Activated CD4-positive, CD25-positive, alpha-beta regulatory T cell (primary cell): ENCODE measurements around the gene DNASE2B.
"Not testable (repeated sequence)": the region's sequence is repeated elsewhere in the genome, so short reads cannot be mapped to it uniquely, and the experiment has no call there.

ENCODE experiments used
- DNase-seq, 4 experiments: peaks; one replicate each; lab custom pipeline; 2025; lab: John Stamatoyannopoulos, UW

The DNASE2B gene

GRCh38 chr1:84415396-84415795, 17.1 kb downstream of the DNASE2B start:
- no peak for DNase-seq

- DNase-seq: no peak
Observed at GRCh38 chr1:84422909-84423308, 24.6 kb downstream of the DNASE2B start.

GRCh38 chr1:84424513-84425149, 26.3 kb downstream of the DNASE2B start:
- DNase-seq: no peak

GRCh38 chr1:84425150-84425896, 27.0 kb downstream of the DNASE2B start:
- DNase-seq: no peak

DNA sequence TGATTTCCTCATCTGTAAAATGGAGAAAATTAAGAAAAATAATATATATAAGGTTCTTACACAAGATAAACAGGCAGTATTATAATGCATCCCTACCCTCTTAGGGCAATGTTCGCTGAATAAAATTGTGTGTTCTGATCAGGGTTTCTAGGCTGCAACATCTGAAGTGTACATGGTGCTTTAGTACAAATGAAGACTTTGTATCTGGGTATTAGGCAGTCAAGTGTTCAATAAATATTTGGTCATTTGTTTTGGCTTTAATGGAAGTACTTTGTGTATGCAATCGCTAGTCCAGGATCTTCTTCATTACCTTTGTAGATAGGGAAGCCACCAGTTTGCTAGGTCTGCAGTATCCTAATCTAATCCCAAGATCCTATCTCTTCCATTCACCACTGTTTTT, 28.1 kb downstream of the DNASE2B start:
- no peak for DNase-seq

DNA sequence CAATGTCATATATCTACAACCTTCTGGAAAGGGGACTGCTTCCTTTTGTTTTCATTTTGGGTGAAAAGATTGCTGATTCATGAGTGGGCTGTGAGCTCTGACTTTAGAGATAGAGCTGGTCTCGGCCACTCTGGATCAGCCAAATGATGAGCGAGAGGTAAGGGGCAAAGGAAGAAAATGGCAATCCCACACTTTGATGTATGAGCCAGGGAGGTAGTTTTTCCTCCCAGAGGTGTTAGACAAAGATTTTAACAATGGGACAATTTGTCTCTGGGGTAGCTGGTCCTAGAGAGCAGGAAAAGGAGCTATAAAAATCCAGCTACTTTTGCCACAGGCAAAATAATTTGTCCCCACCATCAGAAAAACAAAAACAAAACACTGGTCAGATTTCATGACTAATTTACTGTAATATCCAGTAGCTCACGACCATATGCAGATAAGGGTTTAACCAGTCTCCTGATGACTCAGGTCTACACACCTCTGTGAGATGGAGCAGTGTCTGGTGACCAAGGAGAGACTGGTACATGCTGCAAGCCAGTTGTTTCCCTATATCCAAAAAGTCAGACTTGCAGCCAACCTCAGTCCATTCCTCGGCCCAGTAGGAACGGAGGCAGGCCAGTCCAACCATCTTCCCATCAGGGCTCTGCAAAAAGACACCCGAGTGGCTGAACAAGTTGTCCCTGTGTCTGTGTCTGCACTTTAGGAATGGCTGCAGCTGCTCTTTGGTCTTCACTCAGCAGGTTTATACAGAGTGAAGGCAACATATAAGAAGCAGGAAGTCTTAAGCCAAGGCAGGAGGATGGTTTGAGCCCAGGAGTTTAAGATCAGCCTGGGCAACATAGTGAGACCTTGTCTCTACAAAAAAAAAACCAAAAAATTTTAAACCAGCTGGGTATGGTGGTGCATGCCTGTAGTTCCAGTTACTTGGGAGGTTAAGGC, 29.2 kb downstream of the DNASE2B start:
- no peak for DNase-seq

DNA sequence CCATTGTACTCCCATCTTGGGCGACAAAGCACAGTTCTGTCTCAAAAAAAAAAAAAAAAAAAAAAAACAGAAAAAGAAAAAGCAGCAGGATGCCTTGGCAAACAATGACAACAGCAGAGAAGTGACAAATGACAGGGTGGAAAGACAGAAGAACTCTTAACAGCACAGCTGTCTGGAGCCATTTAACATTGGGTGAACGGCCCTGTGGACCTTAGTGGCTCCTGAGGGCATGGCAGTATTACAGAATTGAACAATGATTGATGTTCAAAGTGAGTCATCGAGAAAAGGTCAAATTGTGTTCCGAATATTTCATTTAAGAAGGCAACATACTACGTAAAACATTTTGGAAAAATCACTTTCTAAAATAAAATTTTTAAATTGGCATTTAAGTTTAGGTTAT, 30.0 kb downstream of the DNASE2B start:
- DNase-seq: no peak

GRCh38 chr1:84429231-84429630, 30.9 kb downstream of the DNASE2B start:
- no peak for DNase-seq

GRCh38 chr1:84430546-84430945, 32.3 kb downstream of the DNASE2B start:
- DNase-seq: no peak

DNA sequence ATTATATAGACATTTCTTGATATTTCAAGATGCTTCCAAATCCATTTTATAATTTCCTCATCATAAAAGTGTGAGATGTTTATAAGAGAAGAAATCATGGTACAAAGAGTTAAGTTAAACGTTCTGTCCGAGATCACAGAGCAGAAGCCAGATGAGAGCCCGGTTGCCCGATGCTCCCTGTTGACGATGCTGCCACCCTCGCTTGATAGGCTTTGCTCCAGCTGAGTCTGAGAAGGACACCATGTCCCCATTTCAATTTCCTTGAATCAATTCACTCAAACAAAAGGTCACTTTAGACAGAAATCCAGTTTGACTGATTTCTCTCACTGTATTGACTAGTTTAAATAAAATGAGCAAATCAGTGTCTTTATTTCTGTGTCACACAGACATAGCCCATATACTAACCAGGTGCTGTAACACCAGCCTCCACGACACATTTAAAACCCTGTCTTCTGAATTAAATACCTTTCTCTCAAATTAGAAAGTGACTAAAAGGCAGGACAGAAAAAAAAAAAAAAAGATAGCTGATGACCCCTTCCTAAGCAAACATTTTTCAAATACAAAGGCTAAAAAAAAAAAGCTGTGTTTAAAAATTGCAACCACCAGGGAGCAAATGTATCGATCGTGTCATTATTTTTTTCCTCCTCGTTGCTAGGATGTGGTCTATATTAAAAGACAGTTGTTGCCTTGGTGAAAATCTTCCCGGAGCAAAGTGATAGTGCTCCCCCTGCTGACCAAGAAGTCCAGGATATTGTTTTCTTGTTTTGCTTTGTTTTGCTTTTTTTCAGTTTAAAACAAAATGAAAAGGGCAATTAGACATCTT, 35.2 kb downstream of the DNASE2B start:
- DNase-seq: peak in 2 of 4 experiments; percentile 13 to 15

DNA sequence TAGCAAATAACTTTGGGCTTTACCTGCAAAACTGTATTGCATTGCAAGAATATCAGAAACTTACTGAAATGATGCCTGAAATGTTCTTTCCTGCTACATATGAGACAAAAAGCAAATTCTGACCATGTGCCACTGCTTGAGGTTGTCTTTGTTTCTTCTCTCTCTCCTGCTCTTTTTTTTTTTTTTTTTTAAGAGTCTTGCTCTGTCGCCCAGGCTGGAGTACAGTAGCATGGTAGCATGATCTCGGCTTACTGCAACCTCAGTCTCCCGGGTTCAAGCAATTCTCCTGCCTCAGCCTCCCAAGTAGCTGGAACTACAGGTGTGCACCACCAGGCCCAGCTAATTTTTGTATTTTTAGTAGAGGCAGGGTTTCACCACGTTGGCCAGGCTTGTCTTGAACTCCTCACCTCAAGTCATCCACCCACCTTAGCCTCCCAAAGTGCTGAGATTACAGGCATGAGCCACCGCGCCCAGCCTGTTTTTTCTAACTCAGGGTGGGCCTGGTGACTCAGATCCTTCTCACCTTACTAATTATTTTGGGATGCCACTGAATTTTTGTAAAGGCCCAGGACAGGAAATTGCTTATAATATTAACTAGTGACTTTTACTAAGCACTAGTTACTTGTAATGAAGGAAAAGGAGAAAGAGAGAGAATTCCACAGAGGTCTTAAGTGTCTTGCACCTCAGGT, 35.9 kb downstream of the DNASE2B start:
- DNase-seq: no peak

- DNase-seq: no peak
Observed at GRCh38 chr1:84434801-84435549, 36.7 kb downstream of the DNASE2B start.

- no peak for DNase-seq
Observed at GRCh38 chr1:84436876-84437655, 38.8 kb downstream of the DNASE2B start.

DNA sequence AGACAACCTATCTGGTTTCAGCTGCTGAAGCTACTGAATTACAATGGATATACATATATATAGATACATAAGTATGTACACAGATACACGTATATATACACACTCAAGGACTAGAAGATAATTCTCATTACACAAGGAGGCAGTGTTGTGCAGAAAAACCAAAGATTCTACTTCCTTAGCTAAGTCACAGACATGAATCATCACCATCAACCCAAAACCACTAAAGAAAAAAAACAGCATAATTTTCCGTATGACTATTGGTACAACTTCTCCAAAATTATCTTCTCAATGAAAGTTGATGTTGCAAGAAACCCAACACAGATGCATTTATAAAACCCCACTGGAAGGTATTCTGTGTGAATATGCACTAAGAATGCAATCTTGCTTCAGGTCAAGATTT, 44.0 kb downstream of the DNASE2B start:
- no peak for DNase-seq

- not testable (repeated sequence) for DNase-seq
Observed at GRCh38 chr1:84442747-84443646, 44.7 kb downstream of the DNASE2B start.

- DNase-seq: not testable (repeated sequence)
Observed at GRCh38 chr1:84448704-84449103, 50.4 kb downstream of the DNASE2B start.

GRCh38 chr1:84450910-84451309, 52.6 kb downstream of the DNASE2B start:
- DNase-seq: no peak

DNA sequence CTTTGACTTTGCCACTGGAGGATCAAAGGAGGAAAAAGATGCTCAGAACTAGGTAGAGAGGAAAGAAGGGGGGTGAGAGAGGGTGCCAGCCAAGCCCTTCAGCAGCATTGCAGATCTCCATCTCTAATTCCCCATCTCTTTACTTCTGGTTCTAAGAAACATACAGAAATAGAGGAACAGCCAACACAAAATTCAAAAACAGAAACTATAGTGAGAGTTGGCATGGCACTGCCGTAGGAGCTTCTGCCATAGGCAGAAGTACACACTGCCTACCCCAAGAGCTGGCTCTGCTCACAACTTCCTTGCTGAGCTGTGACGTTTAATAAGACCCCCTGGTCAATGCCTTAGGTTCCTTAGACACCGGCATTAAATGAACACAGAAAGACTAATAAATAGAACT, 54.2 kb downstream of the DNASE2B start:
- no peak for DNase-seq

DNA sequence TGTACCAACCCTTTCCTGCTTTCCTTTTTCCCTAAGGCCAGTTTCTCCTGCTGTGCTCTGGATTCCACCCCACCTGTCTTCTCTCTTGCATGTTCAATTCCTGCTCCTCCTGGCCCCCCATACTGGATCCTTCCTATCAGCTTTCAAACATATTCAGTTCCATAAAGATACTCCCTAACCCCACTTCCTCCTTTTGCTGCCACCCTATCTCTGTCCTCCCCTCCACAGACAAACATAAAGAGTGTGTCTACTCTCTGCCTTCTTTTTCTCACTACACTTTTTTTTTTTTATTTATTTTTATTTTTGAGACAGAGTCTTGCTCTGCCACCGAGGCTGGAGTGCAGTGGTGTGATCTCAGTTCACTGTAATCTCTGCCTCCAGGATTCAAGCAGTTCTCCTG, 63.8 kb downstream of the DNASE2B start:
- DNase-seq: no peak
